Esophagus muscularis mucosa (tissue), 3 donors: ENCODE data around the gene SPTSSB.

Experiments used
- CTCF ChIP-seq, 3 experiments: fragments of 200-600 bp in 2 of 3; fragments of 450-650 bp in 1 of 3; sonication (generic) in 2 of 3; IDR thresholded peaks; one replicate each; pipeline ENCODE4 v1.5.1; 2017 to 2019; ENCODE audit warnings: antibody characterized with exemption in 3 of 3, mild to moderate bottlenecking in 2 of 3, moderate library complexity in 1 of 3
- POLR2AphosphoS5 ChIP-seq, 2 donors: sonication (generic); formaldehyde crosslinking; IDR thresholded peaks; one replicate each; pipeline ENCODE4 v1.6.1; 2017; ENCODE audit warnings: antibody characterized with exemption in 2 of 2

GRCh38 chr3:161409858-161410257 is 38.5 kb upstream of the SPTSSB start:
- TF ChIP-seq POLR2AphosphoS5 (IDR thresholded peaks at IDR 0.05), result no peak
- TF ChIP-seq CTCF (IDR thresholded peaks at IDR 0.05), result no peak
